GM12801 (cell line): ENCODE measurements around the gene TRUB1.

Experiments used
- TF ChIP-seq, protein P1 (sequence below): IDR thresholded peaks from one replicate; pipeline ENCODE4 v1.5.1; 2011; ENCODE audit warnings: control low read depth; ENCODE audit not compliant: insufficient read length; ENCODE audit errors: extremely low read depth

TRUB1 gene

DNA sequence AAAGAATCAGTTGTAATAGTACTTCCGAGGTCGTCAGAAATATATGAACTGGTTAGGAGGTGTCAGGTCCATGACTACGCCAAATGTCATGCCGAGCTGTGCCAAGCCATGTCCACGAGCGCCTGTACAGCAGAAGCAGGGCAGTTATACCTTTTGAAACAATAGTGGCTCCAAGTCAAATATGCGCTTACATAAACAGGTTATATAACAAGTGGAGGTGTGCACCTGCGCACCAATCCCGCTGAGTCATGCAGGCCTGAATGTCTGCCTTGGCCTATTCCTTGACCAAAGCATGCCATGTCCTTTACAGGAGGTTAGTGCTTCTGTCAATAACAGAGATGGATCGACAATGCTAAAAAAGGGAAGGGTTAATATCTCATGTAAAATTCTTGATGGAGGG, 21.3 kb upstream of the TRUB1 start:
- TF ChIP-seq, protein P1, sequence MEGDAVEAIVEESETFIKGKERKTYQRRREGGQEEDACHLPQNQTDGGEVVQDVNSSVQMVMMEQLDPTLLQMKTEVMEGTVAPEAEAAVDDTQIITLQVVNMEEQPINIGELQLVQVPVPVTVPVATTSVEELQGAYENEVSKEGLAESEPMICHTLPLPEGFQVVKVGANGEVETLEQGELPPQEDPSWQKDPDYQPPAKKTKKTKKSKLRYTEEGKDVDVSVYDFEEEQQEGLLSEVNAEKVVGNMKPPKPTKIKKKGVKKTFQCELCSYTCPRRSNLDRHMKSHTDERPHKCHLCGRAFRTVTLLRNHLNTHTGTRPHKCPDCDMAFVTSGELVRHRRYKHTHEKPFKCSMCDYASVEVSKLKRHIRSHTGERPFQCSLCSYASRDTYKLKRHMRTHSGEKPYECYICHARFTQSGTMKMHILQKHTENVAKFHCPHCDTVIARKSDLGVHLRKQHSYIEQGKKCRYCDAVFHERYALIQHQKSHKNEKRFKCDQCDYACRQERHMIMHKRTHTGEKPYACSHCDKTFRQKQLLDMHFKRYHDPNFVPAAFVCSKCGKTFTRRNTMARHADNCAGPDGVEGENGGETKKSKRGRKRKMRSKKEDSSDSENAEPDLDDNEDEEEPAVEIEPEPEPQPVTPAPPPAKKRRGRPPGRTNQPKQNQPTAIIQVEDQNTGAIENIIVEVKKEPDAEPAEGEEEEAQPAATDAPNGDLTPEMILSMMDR = no peak

GRCh38 chr10:114917459-114917858, 20.5 kb upstream of the TRUB1 start:
- TF ChIP-seq, protein P1 = no peak

DNA sequence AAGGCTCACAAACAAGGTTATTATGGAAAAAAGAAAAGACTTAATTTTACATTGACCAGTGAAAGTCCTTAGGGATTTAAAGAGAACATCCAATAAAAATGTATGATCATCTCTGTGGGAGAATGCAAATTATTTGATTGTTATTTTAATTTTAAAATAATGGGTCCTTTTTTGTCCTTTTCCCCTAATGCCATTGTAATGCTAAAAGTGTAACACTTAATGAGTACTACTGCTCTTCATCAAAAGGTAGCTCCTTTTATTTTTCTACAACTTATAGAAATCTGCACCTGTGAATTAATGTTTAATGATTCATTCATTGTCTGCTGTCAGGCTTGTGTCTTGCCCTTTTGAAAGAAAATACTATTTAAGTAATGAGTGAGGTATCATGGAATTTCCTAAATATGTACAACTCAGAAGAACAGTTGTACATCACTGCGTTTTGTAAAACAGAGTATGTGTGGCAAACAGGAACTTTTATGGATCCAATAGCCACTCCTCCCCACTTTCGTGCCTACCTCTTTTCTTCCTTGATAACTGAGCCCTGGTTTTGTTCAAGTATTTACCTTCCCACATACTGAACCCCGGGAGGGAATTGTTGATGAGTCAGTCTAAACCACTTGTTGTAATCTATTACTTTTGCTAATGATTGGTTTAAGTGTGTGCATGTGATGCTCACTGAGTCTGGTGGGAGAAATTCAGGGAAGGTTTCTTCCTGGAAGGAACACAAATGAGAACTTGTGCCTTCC, 19.9 kb upstream of the TRUB1 start:
- TF ChIP-seq, protein P1 = no peak

DNA sequence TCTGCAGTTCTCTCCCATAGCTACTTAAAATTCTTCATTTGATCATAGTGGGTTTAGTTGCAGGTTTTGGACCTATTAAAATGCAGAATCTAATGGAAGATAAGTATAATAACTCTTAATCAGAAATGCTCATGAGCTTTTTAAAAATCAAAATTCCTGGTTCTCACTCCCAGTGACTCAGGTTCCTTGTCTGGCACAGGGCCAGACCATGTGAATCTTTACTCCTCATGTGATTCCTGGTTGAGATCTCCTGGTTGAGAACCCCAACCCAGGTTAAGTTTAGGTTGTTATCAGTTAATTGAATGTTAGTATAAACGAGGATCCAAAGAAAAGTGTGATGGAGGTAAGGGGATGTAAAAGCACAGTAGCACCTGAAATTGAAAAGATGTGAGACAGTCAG, 17.5 kb upstream of the TRUB1 start:
- TF ChIP-seq, protein P1 = no peak

DNA sequence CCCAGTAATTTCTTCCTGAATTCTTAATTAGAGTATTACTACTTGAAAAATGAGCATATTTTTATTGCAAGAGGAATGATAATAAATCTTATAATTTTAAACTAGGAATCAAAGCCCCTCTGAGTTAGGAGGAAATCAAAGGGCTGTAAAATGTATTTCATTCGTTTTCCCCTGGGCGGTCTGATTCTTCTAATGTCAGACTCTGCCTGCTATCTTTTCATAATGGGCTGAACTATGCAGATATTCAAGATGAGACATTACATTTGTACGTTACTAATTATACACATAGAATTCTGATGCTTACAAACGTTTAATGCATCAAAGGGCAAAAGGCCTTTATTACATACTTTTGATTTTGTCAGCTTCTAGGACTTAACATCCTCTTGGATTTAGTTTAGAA, 16.0 kb upstream of the TRUB1 start:
- TF ChIP-seq, protein P1 = no peak

DNA sequence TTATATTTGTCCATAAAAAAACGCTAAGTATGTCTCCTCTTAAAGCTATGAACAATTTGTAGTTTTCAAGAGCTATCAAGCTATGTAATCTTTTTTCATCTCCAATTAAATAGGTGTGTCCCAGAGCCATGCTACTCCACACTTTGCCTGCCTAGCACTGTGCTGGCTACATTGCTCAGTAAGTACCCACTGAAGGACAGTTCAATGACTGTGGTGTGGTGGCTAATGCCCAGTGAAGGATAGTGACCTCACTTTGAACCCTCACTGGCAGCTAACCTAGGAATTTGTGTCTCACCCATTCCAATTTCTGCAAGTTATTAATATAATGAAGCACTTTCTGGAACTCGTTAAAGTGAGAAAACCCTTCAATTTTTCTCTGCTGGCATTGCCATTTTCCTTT, 14.4 kb upstream of the TRUB1 start:
- TF ChIP-seq, protein P1 = no peak

DNA sequence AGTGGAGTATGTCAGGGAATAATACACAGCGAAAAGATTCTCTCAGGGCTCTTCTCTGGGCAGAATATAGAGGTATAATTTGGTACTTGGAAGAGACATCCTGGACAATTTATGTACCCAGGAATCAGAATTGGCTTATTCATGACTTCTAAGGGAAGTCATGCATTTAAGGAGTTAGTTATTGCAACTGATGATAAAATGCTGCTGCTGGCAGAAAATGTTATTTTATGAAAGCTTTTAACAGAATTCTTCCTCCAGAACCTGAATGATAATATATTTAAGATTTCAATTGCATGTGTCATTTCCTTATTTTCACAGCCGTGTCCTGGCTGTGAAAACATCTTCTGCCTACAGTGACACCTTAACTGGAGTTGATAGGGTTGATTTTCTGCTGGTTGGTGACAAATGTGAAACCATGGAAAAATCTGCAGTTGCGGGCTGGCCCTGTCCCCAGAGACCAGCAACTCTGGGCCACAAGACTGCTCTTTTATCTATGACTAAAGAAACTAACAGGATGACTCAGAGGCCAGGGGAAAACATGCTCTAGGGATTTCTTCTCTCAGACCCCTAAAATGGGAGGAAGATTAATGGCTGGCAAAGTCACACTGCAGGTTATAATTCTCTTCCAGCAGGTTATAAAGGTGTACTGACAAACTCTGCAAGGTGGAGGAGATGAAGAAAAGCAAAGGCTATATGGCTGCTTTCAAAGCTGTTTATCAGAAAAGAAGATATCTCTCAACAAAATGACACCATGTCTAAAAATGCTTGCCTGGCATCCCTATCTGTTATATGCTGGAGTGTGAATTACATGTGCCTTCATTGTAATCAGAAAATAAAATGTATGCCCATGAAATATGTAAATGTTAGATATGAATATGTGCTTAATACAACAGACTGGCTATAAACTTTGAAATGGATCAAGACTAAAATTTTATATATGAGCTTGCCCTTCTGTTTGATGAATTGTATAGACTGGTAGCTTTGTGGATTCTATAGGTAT, 12.1 kb upstream of the TRUB1 start:
- TF ChIP-seq, protein P1 = no peak
